Activated CD4-positive, alpha-beta T cell treated with anti-CD3 and anti-CD28 coated beads for 24 hours (primary cell): ENCODE measurements around the gene MED8.
"Not testable (repeated sequence)": the region's sequence is repeated elsewhere in the genome, so short reads cannot be mapped to it uniquely, and the experiment has no call there.

Experiments
- DNase-seq, 2 donors: peaks; one replicate each; pipeline ENCODE4 v3.0.0-alpha.2; 2020; ENCODE audit warnings: low read depth in 2 of 2

MED8 gene

DNA sequence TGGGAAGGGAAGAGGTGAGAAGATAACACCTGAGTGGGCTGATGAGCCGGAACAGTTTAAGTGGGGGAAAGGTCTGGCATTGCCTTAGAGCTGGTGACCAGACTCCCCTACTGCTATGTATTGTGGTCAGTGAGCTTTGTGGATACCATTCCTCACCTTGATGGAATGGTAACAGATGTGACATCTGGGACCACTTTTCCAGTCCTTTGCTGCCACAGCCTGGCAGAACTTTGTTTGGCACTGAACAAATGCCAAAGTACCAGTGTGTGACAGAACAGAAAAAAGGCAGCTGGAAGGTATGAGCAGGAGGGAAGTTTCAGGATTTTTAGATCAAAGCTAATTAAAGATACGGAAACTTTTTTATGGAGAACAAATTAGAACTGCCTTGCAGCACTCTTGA is 6.2 kb downstream of the MED8 start:
- no peak for DNase-seq

- DNase-seq: no peak
Measured at GRCh38 chr1:43382027-43382779, 7.4 kb downstream of the MED8 start.

DNA sequence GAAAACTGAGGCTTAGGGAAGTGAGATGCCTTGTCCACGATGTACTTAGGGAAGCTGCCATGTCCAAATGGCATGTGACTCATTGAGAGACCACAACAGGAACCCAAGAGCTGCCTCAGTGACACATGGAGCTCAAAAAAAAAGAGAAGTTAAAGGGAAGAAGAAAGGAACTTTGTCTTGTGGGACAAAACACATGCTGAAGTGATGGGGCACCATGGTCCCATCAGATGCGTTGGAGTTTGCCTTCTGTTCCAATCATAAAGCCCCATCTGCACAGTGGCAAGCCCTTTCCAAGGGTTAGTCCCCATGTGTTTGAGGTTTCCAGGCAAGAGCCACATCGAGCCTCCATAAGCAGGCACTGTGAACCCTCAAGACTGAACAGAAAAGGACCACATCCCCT is 8.0 kb downstream of the MED8 start:
- DNase-seq: no peak

DNA sequence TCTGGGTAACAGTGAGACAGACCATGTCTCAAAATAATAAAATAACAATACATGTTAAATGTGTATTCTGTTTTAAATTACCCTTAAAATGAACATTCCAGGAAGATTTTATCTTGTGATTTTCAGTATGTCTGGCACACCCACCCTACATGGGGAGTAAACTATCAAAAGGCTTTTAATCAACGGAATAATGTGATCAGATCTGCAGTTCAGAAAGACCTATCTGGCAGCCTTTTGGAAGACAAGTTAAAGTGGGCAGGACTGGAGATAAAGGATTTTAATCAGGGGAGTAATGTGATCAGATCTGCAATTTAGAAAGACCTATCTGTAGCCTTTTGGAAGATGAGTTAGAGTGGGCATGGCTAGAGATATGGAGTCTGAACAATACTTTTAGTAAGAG is 10.1 kb downstream of the MED8 start:
- no peak for DNase-seq

GRCh38 chr1:43377831-43378230 is 11.8 kb downstream of the MED8 start:
- DNase-seq: no peak

GRCh38 chr1:43376723-43377235 is 12.8 kb downstream of the MED8 start:
- DNase-seq: no peak

DNA sequence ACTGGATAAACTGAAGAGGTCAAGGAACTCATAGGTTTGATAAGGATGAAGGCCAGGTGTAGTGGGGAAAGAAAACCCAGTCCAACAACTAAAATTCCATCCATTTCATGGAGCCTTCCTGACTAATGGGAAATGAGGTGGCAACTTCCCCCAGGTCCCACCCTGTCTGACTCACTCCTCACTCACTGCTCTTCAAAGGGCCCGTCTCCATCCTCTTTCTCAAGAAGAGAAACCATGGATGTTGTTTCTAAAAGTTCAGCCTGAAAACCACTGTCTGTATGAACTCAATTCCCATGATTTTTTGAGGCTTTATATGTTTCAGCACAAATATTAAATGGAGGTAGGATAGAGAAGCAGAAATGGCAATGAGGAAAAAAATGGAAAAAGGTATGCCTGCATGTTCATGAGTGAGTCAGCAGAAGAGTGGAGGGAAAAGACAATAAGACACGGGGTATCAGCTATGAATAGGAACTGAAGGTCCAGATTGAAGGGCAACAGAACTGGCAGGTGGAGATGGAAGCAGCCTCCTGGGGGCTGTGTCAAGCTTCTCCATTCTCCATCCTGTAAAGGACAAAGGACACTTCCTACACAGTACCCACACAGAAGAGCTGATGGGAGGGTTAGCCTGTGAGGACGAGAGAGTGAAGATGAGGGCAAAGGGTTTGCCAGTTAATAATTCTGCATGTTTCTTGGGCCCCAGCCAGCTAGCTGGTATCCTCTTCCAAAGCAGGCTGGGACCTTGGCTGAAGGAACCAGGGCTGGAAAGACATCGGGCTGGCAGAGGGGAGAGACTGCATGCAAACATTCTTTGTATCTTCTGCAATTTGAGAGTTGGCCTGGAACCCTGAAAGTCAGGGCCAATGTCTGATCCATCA is 16.3 kb downstream of the MED8 start:
- DNase-seq: no peak

- DNase-seq: no peak
Measured at GRCh38 chr1:43372172-43372571, 17.4 kb downstream of the MED8 start.

DNA sequence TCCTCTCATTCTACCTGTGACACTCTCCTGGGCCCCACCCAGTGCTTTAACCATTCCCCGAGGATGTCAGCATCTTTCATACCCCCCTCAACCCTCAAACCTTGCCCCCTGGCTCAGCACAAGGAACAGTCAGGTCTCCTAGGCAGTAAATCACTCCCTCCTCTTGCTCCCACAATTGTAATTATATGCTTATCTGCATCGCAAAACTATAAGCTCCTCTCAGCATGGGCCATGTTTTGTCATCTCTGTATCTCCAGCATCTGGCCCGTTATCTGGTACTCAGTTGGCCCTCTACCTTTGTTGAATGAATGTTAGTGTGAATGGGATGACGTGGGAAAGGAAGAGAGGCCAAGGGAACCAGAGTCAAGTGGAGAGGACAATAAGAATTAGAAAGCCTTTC is 19.0 kb downstream of the MED8 start:
- no peak for DNase-seq

- not testable (repeated sequence) for DNase-seq
Measured at GRCh38 chr1:43369779-43370178, 19.8 kb downstream of the MED8 start.

DNA sequence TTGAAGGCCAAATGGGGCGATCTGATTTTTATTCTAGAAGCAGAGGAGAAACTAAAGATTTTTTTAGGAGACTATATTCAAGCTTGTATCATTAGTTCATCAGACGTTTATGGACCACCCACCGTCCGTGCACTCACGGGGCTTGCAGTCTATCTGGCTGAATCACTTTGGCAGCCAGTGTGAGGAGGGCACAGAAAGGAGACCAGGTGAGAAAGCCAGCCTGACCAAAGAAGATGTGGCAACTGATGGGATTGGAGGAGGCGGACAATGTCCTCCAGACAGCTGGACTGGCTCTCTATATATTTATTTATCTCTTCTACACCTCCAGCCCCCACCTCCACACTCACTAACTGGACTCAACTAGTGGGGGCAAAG is 21.0 kb downstream of the MED8 start:
- DNase-seq: no peak

DNA sequence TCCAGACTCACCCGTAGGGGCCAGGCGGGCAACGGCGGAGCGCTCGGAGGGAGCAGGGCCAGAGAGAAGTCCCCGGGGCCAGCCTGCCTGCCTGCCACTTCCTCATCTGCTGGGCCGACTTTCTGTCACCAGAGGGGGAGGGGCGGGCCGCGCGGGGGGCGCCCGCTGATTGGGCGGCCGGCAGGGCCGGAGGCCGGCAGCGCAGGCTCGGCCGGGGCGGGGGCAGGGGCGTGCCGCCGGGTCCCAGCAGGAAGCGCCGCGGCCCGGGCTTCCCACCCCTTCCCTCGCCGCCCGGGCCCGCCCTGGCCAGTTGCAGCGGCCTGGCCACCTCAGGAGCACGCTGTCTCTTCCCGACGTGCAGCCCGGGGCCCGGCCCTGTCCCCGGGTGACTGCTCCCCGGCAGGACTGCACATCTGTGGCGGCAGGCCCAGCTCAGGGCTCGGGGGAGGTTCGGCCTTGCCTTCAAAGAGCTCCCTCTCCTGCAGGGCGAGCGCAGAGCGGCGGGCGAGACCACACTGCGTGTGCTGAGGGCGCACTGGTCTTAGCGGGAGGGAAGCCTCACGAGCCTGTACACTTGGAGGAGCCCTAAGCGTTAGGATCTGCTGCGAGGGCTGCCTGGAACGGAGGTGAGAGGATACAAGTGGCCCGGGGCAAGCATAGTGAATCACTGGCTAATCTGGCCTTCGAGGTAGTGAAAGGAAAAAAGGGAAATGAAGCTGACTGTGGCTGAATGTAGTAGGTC is 21.5 kb downstream of the MED8 start, which contains the start of gene ELOVL1:
TSS of gene ELOVL1 (minus strand) at position 108 of the 742 bp plus-strand sequence. CDS start 2,402 bp downstream, outside the sequence.
- peak; percentile 86 for DNase-seq

- peak; percentile 33 to 48 for DNase-seq
Measured at GRCh38 chr1:43367026-43367903, 22.3 kb downstream of the MED8 start.

DNA sequence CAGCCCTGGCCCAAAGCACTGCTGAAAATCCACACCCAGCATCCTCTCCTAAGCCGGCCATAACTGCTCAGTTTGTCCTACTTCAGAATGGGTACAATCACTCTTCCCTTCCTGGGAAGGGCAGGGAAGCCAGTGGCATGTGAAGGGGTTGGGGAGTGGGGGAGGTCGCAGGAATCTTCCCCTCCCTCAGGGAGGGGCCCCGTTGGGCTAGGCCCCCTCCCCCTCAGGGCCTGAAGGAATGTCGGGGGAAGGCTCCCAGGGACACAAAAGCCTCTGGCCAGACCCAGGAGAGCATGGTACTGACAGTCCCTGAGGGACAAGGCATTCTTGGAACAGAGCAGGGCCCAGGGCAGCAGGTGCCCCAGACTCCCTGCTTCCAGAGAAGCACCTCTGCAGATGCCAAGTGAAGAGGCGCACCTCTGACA is 23.0 kb downstream of the MED8 start:
- no peak for DNase-seq

- no peak for DNase-seq
Measured at GRCh38 chr1:43366179-43366578, 23.4 kb downstream of the MED8 start.

DNA sequence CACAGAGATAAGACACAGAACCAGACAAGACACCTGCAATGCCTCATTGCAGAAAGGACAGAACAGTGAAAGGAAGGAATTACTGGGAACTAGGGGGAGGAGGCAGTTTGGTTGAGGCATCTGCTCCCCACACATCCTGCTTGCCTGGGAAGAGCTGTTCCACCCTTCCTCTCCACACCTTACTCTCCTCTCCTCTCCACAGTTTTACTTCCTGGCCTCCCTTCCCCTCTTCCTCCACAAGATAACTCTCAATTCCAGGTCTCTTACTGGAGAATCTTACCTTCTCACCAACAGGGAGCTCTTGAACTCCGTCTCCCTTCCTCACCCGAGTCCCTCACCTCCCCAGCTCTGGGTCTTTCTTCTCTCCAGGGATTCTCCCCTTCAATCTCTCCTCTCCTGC is 23.9 kb downstream of the MED8 start:
- DNase-seq: no peak

DNA sequence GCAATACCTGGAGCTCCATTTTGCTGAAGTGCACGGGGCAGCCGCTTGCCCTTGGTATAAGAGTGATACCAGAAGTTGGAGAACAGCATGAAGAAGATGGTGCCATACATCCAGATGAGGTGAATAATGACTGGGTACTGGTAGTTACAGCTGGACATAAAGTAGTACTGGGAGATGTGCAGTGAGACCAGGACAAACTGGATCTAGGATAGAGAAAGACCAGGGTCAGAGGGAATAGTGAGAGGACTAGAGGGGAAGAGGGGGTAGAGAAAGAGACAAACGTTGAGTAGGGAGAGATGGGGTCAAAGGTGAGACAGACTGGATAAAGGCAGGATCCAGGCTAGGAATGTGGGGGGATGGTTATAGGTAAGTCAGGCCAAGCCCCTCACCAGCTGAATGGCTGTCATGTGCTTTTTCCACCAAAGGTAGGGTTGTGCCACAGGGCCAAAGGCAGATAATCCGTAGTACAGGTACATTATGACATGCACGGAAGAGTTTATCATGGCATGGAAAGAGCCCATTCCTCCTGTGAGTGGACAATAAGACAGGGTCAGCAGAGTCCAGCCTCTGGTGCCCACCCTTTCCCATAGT is 25.6 kb downstream of the MED8 start:
- no peak for DNase-seq

- no peak for DNase-seq
Measured at GRCh38 chr1:43363283-43363934, 26.2 kb downstream of the MED8 start.

GRCh38 chr1:43360616-43361015 is 29.0 kb downstream of the MED8 start:
- DNase-seq: no peak

DNA sequence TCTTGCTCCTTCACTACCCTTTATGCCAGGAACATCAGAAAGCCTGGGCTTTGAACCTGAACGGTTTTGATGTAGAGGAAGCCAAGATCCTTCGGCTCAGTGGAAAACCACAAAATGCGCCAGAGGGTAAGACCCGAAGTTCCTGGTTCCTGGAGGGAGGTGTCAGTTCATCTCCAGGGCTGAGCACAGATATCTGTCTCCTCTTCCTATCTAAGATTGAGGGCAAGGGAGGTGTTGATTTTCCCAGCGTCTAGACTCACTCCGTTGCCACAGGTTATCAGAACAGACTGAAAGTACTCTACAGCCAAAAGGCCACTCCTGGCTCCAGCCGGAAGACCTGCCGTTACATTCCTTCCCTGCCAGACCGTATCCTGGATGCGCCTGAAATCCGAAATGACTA is 29.9 kb downstream of the MED8 start:
- DNase-seq: no peak
